ENCODE data around the gene SLC51B.
"Not testable (repeated sequence)": the region's sequence is repeated elsewhere in the genome, so short reads cannot be mapped to it uniquely, and the experiment has no call there.

SLC51B gene

DNA sequence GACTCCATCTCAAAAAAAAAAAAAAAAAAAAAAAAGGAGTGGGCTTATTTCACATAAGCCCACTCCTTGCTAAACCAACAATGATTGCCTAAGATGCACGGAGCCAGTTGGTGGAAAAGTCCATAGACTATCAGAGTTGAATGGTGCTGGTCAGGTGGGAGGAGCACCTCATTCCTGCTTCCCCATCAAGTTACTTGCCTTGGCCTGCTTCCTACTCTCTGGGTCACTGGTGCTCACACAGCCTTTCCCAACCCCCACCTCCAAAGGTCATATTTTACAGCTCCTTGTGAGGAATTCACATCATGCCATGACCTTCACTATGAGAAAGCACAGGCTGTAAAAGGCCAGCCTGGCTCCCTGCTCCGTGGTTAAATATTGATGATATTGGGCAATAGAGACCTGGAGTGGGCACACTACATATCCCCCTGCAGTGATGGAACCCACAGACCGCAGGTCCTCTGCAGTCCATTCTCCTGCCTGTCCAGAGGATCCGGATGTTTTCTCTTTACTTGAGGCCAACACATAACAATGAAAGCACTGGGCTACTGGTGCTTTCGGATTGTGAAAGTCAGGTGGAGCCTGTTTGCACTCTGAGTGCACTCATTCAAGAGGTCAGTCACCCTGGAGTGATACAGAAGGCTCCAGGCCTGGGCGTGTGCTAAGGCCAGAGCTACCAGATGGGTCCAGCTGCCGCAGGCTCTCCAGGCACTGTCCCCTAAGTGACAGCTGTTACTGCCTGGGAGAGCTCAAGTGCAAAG is at the start of gene SLC51B:
TSS of gene SLC51B (plus strand) at position 664 of the 758 bp plus-strand sequence. CDS start 4,618 bp downstream, outside the sequence.
- Histone ChIP-seq H3K4me2 (peak within 1 kb of the TSS in 3 of 11 experiments; percentile 44 to 55 (median 53); a peak in 5 of 22 replicates), H3K9me3 (replicated peaks in 1 of 11) (no peaks in the 10 kb centered on the region), H4K20me1 (no peaks in the 10 kb centered on the region), H3K4me3 (no peak within 1 kb of the TSS), H3K9ac (no peak within 1 kb of the TSS), H3K27me3 (no peaks in the 10 kb centered on the region), H3K27ac (no peak within 1 kb of the TSS), H3K36me3 (no peaks in the 10 kb centered on the region), H3K4me1 (peaks cover 8 to 29% (median 13%) of the 10 kb centered on the region in 10 experiments)
- 0 out of 22 replicates have a peak, but pooled peaks of 1 of the 11 experiments have one; percentile 9 for TF ChIP-seq Cebpa-rat (IDR thresholded peaks at IDR 0.05)

GRCh38 chr15:64997066-64997465 is 48.1 kb upstream of the SLC51B start:
- H3K36me3 ChIP-seq: peaks cover 4 to 13% (median 12%) of the 10 kb centered on the region in 11 experiments; a peak in 18 of 22 replicates
- no peak for TF ChIP-seq Cebpa-rat (IDR thresholded peaks at IDR 0.05)
- no peaks in the 10 kb centered on the region for H4K20me1 ChIP-seq
- H3K27ac ChIP-seq: no peak overlapping the region
- no peaks in the 10 kb centered on the region for H3K9me3 ChIP-seq (replicated peaks in 1 of 11)
- H3K4me2 ChIP-seq: no peak overlapping the region
- no peak overlapping the region for H3K4me3 ChIP-seq
- H3K9ac ChIP-seq: no peak overlapping the region
- H3K4me1 ChIP-seq: peaks cover 0 to 5% (median 0%) of the 10 kb centered on the region in 10 experiments; a peak in 1 of 20 replicates
- no peaks in the 10 kb centered on the region for H3K27me3 ChIP-seq

GRCh38 chr15:64997745-64998375 is 47.3 kb upstream of the SLC51B start:
- Histone ChIP-seq H3K27ac (no peak overlapping the region), H3K4me3 (no peak overlapping the region), H3K4me1 (peaks cover 0 to 4% (median 0%) of the 10 kb centered on the region in 10 experiments; a peak in 1 of 20 replicates)

DNA sequence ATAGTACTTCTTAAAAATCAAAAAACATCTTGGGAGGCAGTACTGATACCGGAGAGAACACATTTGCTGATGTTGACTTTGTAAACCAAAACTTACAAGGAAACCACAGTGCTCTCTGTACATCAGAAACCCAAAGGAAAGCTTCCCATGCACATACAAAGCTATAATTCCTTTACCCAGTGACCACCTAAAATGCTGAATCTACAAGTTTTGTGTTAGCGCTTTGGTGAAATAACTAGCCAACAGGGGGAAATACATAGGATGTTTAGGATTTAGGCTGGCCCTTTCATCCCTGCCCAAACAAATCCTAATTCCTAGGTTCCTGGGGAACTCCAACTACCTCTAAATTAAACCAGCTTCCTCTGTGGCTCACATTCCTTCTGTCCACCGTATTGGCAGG is 40.2 kb upstream of the SLC51B start:
- Histone ChIP-seq H3K9me3 (replicated peaks in 1 of 11) (no peaks in the 10 kb centered on the region), H3K4me2 (no peak overlapping the region), H3K36me3 (peaks cover 20 to 74% (median 54%) of the 10 kb centered on the region in 11 experiments; a peak in 21 of 22 replicates), H4K20me1 (no peaks in the 10 kb centered on the region), H3K4me1 (no peaks in the 10 kb centered on the region; a peak in 1 of 20 replicates), H3K27ac (no peak overlapping the region), H3K27me3 (no peaks in the 10 kb centered on the region), H3K9ac (no peak overlapping the region), H3K4me3 (no peak overlapping the region)
- TF ChIP-seq Cebpa-rat (IDR thresholded peaks at IDR 0.05): no peak

More at GRCh38 chr15:64997745-64998375, 47.3 kb upstream of the SLC51B start:
- no peak overlapping the region for H3K4me2 ChIP-seq
- peaks cover 12 to 21% (median 19%) of the 10 kb centered on the region in 11 experiments; a peak in 19 of 22 replicates for H3K36me3 ChIP-seq
- H3K9me3 ChIP-seq (replicated peaks in 1 of 11): no peaks in the 10 kb centered on the region
- H3K27me3 ChIP-seq: no peaks in the 10 kb centered on the region
- no peaks in the 10 kb centered on the region for H4K20me1 ChIP-seq
- TF ChIP-seq Cebpa-rat (IDR thresholded peaks at IDR 0.05): no peak
- H3K9ac ChIP-seq: no peak overlapping the region

DNA sequence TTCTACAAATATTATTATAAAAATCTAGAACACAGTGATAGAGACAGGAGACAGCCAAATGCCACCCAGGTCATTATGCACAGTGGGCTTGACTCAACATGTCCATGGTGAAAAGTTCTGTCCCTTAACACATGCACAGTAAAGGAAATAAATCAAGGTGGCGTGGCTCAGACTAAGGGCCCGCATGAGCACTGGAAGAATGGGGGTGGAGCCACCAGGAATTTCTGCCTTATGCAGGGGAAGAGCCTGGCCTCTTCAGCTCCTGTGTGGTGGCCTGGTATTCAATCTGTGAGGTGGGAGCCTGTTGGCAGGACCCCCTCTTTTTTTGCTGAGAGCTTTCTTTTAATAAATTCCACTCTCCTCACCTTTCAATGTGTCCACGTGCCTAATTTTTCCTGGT is 38.3 kb upstream of the SLC51B start:
- Histone ChIP-seq H3K36me3 (peaks cover 27 to 82% (median 55%) of the 10 kb centered on the region in 11 experiments), H3K4me3 (no peak overlapping the region), H3K27ac (no peak overlapping the region), H3K9ac (no peak overlapping the region), H3K4me1 (peaks cover 0 to 7% (median 0%) of the 10 kb centered on the region in 10 experiments; a peak in 6 of 20 replicates), H3K27me3 (no peaks in the 10 kb centered on the region), H3K9me3 (replicated peaks in 1 of 11) (no peaks in the 10 kb centered on the region), H3K4me2 (no peak overlapping the region), H4K20me1 (no peaks in the 10 kb centered on the region)
- no peak for TF ChIP-seq Cebpa-rat (IDR thresholded peaks at IDR 0.05)

DNA sequence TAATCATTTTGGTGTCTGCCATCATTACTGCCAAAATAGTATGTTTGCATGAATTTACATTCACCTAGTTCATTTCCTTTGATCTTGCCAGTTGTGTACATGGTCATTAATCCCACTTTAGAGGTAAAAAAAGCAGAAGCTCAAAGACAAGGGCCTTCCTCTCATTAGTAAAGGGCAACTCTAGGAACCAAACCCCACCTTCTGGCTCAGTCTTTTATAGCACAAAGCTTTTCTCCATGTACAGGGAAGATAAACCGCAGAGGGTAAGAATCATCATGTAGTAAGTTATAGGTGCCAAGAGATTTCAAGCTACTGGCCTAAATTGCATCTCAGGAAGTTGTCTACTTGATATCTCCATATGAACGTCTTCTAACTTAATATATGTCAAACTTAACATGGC is 36.2 kb upstream of the SLC51B start:
- Histone ChIP-seq H3K9ac (no peak overlapping the region), H3K4me3 (no peak overlapping the region), H3K27me3 (no peaks in the 10 kb centered on the region), H3K4me2 (no peak overlapping the region), H3K9me3 (replicated peaks in 1 of 11) (peaks cover 8 to 12% (median 9%) of the 10 kb centered on the region in 11 experiments), H3K36me3 (peaks cover 34 to 82% (median 54%) of the 10 kb centered on the region in 11 experiments), H3K4me1 (peaks cover 0 to 7% (median 0%) of the 10 kb centered on the region in 10 experiments; a peak in 6 of 20 replicates), H4K20me1 (no peaks in the 10 kb centered on the region), H3K27ac (no peak overlapping the region)
- no peak for TF ChIP-seq Cebpa-rat (IDR thresholded peaks at IDR 0.05)

- H3K27me3 ChIP-seq, H3K4me1 ChIP-seq, H4K20me1 ChIP-seq, H3K9ac ChIP-seq, H3K4me3 ChIP-seq: not testable (repeated sequence)
- Histone ChIP-seq H3K9me3 (replicated peaks in 1 of 11) (peaks cover 16 to 27% (median 20%) of the 10 kb centered on the region in 11 experiments), H3K27ac (0 out of 22 replicates have a peak overlapping the region, but pooled peaks of 1 of the 11 experiments have one; percentile 1), H3K4me2 (0 out of 22 replicates have a peak overlapping the region, but pooled peaks of 1 of the 11 experiments have one; percentile 12), H3K36me3 (peaks cover 44 to 82% (median 60%) of the 10 kb centered on the region in 11 experiments)
Observed at GRCh38 chr15:65011198-65011597, 34.0 kb upstream of the SLC51B start.

DNA sequence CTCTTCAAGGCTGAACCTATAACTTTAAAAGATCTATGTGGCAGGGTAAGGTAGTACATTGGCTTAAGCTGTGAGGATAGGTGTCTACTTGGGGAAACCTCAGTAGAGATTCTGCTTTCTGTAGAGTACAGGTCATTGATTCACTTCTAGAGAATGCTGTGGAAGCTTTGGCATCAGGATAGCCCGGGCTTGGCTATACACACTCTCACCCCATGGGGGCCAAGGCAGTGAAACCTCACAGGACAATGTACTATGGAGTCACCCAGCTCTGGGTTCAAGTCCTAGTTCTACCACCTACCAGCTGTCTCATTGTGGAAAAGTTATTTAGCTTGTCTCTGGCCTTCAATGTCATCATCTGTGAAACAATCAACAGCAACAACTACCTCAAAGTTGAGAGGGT is 24.8 kb upstream of the SLC51B start:
- Histone ChIP-seq H3K4me1 (no peaks in the 10 kb centered on the region), H3K9me3 (replicated peaks in 1 of 11) (peaks cover 0 to 3% (median 0%) of the 10 kb centered on the region in 11 experiments; a peak in 3 of 22 replicates), H3K27me3 (no peaks in the 10 kb centered on the region), H3K4me3 (no peak overlapping the region), H3K27ac (no peak overlapping the region), H3K36me3 (peaks cover 75 to 100% (median 92%) of the 10 kb centered on the region in 11 experiments), H3K4me2 (no peak overlapping the region), H4K20me1 (no peaks in the 10 kb centered on the region), H3K9ac (no peak overlapping the region)
- no peak for TF ChIP-seq Cebpa-rat (IDR thresholded peaks at IDR 0.05)

DNA sequence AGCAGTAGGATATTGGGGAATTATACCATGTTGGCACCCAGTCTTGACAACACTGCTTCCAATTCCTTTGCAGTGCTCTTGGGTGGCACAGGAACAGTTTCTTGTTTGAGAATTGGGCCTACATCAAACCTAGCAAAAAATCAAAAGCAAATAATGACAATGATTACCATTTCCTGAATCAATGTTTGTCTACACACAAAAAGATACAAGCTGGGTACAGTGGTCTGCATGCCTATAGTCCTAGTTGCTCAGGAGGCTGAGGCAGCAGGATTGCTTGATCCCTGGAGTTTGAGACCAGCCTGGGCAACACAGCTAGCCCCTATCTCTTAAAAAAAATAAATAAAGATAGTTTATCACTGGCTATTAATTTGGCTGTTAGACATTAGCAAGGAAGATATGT is 23.7 kb upstream of the SLC51B start:
- Histone ChIP-seq H3K4me1 (no peaks in the 10 kb centered on the region), H3K27ac (no peak overlapping the region), H3K9me3 (replicated peaks in 1 of 11) (no peaks in the 10 kb centered on the region), H3K9ac (no peak overlapping the region), H4K20me1 (no peaks in the 10 kb centered on the region), H3K27me3 (no peaks in the 10 kb centered on the region), H3K36me3 (peaks cover 75 to 100% (median 92%) of the 10 kb centered on the region in 11 experiments), H3K4me2 (no peak overlapping the region), H3K4me3 (no peak overlapping the region)
- TF ChIP-seq Cebpa-rat (IDR thresholded peaks at IDR 0.05): no peak

Data from BLaER1 treated with 17β-estradiol and CSF1 and Interleukin-3, amounts not matched to agents 10 nM and 100 nM (cell line).